ENCODE results near the gene STX2. TPM values are rescaled to one million over a fixed set of nuclear protein-coding genes. Genes with fewer than 3 reads are reported as not detected.
A peak's percentile ranks its signal among the peaks of the same experiment; 100 is the strongest.
"Not testable (repeated sequence)": the region's sequence is repeated elsewhere in the genome, so short reads cannot be mapped to it uniquely, and the experiment has no call there.

STX2 gene
- total RNA-seq, 1 experiment from 2014 or later, result 37.8 TPM

DNA sequence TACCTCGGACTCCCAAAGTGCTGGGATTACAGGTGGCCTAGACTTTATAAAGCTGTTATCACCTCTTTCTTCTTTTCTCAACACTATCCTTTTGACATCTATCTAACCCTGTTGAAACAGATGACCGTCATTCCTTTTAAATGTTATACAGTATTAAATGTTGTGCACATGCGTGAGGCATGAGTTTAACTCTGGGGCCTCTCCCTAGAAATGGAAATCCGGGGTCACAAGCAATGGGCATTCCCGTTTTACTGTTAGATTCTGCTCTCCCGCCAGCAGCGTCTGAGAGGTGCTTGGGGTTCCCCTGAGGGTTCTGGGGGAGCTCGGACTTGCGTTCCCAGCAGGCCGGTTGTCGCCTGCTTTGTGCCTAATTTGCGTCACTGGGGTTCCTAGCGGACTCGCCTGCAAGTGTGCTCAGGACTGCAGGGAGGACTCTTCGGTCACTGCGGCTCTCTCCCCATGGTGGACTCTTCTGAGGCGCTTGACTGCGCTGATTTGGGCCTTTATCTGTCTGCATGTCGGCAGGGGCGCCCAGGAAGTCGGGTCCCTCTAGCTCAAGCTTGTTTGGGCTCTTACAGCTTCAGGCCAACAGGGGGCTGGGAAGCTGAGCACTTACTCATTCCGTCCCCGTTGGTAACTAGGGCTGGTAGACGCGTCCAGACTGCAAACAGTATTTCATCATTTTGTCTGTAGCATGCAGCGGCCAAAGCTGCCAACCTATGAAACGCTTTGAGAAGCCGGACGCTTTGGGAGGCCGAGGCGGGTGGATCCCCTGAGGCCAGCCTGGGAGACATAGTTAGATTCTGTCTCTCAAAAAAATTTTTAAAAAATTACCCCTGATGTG, 31.6 kb upstream of the STX2 start:
- H3K4me3 ChIP-seq (ENCODE audit: low read depth, low read length, poor library complexity, severe bottlenecking), result peak overlapping the region; percentile 53

GRCh38 chr12:130868412-130868811, 29.4 kb upstream of the STX2 start:
- BruUV-seq (replicated peaks), result no TSS peak
- Histone ChIP-seq H3K27ac (ENCODE audit: low read depth, low read length, poor library complexity, severe bottlenecking) (no peak overlapping the region), H3K4me3 (ENCODE audit: low read depth, low read length, poor library complexity, severe bottlenecking) (no peak overlapping the region), H3K4me1 (ENCODE audit: insufficient read depth, low read length, poor library complexity, severe bottlenecking) (peaks cover 11% of the 10 kb centered on the region), H3K36me3 (ENCODE audit: insufficient read depth, low read length, poor library complexity, severe bottlenecking) (peaks cover 9% of the 10 kb centered on the region), H3K9me3 (ENCODE audit: low read depth, low read length, poor library complexity, severe bottlenecking) (no peaks in the 10 kb centered on the region), H3K27me3 (replicated peaks; ENCODE audit: insufficient read depth, low read depth, low read length, poor library complexity) (no peaks in the 10 kb centered on the region)
- intact Hi-C loops (cut with micrococcal nuclease; ENCODE audit: unreplicated experiment), result no loop called here
- DNase-seq (ENCODE audit: low spot score), result no peak
- CTCF ChIA-PET, result no interaction called here
- TF ChIP-seq EZH2 (IDR thresholded peaks at IDR 0.05; ENCODE audit: borderline replicate concordance, low read depth, low read length, poor library complexity, severe bottlenecking), result no peak
- TF ChIP-seq, protein P1, sequence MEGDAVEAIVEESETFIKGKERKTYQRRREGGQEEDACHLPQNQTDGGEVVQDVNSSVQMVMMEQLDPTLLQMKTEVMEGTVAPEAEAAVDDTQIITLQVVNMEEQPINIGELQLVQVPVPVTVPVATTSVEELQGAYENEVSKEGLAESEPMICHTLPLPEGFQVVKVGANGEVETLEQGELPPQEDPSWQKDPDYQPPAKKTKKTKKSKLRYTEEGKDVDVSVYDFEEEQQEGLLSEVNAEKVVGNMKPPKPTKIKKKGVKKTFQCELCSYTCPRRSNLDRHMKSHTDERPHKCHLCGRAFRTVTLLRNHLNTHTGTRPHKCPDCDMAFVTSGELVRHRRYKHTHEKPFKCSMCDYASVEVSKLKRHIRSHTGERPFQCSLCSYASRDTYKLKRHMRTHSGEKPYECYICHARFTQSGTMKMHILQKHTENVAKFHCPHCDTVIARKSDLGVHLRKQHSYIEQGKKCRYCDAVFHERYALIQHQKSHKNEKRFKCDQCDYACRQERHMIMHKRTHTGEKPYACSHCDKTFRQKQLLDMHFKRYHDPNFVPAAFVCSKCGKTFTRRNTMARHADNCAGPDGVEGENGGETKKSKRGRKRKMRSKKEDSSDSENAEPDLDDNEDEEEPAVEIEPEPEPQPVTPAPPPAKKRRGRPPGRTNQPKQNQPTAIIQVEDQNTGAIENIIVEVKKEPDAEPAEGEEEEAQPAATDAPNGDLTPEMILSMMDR (conservative IDR thresholded peaks at IDR 0.05; ENCODE audit: low read depth, low read length), result no peak
- POLR2A ChIA-PET (ENCODE audit: low non-redundant PET), result no interaction called here

More for the DNA sequence above, 31.6 kb upstream of the STX2 start:
- ChIA-PET CTCF (interaction anchor here (0.5 to 1.0 kb wide), 2 partner anchors 39 to 44 kb away, joined by 3 to 4 read pairs; no protein-coding TSS in a partner anchor), POLR2A (ENCODE audit: low non-redundant PET) (no interaction called here)
- Histone ChIP-seq H3K27ac (ENCODE audit: low read depth, low read length, poor library complexity, severe bottlenecking) (peak overlapping the region; percentile 88), H3K36me3 (ENCODE audit: insufficient read depth, low read length, poor library complexity, severe bottlenecking) (peaks cover 31% of the 10 kb centered on the region), H3K27me3 (replicated peaks; ENCODE audit: insufficient read depth, low read depth, low read length, poor library complexity) (no peaks in the 10 kb centered on the region), H3K9me3 (ENCODE audit: low read depth, low read length, poor library complexity, severe bottlenecking) (no peaks in the 10 kb centered on the region), H3K4me1 (ENCODE audit: insufficient read depth, low read length, poor library complexity, severe bottlenecking) (peaks cover 19% of the 10 kb centered on the region)
- intact Hi-C loops (cut with micrococcal nuclease; ENCODE audit: unreplicated experiment), result loop anchor here (5.0 kb wide), 1 partner anchor 33 kb away; the partner anchor contains the start of gene STX2
- TF ChIP-seq, protein P1 (conservative IDR thresholded peaks at IDR 0.05; ENCODE audit: low read depth, low read length), result peak; percentile 57
- no peak for TF ChIP-seq EZH2 (IDR thresholded peaks at IDR 0.05; ENCODE audit: borderline replicate concordance, low read depth, low read length, poor library complexity, severe bottlenecking)
- no TSS peak for BruUV-seq (replicated peaks)
- peak; percentile 89 for DNase-seq (ENCODE audit: low spot score)

DNA sequence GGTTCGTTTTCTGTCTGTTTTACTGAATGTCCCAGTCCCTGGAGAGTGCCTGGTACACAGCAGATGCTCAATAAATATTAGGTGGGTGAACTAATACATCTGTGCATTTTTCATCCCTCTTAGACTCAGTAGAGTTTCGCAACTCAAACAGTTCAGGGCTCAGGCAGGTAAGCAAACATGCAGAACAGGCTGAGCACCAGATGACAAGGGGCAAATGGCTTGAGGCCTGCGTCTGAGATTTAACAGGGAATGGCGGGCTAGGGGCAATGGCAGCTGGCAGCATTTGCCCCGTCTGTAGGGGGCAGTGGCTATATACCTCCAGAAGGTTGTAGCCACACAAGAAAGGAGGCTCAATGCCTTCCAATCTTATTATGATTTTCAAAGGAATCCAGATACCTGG, 24.2 kb upstream of the STX2 start:
- ChIA-PET POLR2A (ENCODE audit: low non-redundant PET) (no interaction called here), CTCF (no interaction called here)
- no peak overlapping the region for H3K4me3 ChIP-seq (ENCODE audit: low read depth, low read length, poor library complexity, severe bottlenecking)
- intact Hi-C loops (cut with micrococcal nuclease; ENCODE audit: unreplicated experiment), result no loop called here
- H3K27ac ChIP-seq (ENCODE audit: low read depth, low read length, poor library complexity, severe bottlenecking), result no peak overlapping the region
- no peaks in the 10 kb centered on the region for H3K36me3 ChIP-seq (ENCODE audit: insufficient read depth, low read length, poor library complexity, severe bottlenecking)
- TF ChIP-seq, protein P1 (conservative IDR thresholded peaks at IDR 0.05; ENCODE audit: low read depth, low read length), result no peak
- no peak for TF ChIP-seq EZH2 (IDR thresholded peaks at IDR 0.05; ENCODE audit: borderline replicate concordance, low read depth, low read length, poor library complexity, severe bottlenecking)
- no peak for DNase-seq (ENCODE audit: low spot score)
- no peaks in the 10 kb centered on the region for H3K27me3 ChIP-seq (replicated peaks; ENCODE audit: insufficient read depth, low read depth, low read length, poor library complexity)
- H3K4me1 ChIP-seq (ENCODE audit: insufficient read depth, low read length, poor library complexity, severe bottlenecking), result no peaks in the 10 kb centered on the region
- H3K9me3 ChIP-seq (ENCODE audit: low read depth, low read length, poor library complexity, severe bottlenecking), result no peaks in the 10 kb centered on the region
- no TSS peak for BruUV-seq (replicated peaks)

DNA sequence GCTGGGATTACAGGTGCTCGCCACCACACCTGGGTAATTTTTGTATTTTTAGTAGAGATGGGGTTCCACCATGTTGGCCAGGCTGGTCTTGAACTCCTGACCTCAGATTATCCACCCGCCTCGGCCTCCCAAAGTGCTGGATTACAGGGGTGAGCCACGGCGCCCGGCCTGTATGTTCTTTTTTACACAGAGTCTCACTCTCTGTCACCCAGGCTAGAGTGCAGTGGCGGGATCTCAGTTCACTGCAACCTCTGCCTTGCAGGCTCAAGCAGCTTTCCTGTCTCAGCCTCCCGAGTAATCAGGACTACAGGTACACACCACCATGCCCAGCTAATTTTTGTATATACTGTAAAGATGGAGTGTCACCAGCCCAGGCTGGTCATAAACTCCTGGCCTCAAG, 23.7 kb upstream of the STX2 start:
- H3K27me3 ChIP-seq (replicated peaks; ENCODE audit: insufficient read depth, low read depth, low read length, poor library complexity); DNase-seq (ENCODE audit: low spot score); H3K9me3 ChIP-seq (ENCODE audit: low read depth, low read length, poor library complexity, severe bottlenecking); H3K4me1 ChIP-seq (ENCODE audit: insufficient read depth, low read length, poor library complexity, severe bottlenecking); BruUV-seq (replicated peaks); H3K36me3 ChIP-seq (ENCODE audit: insufficient read depth, low read length, poor library complexity, severe bottlenecking); H3K4me3 ChIP-seq (ENCODE audit: low read depth, low read length, poor library complexity, severe bottlenecking); CTCF ChIA-PET; H3K27ac ChIP-seq (ENCODE audit: low read depth, low read length, poor library complexity, severe bottlenecking); intact Hi-C loops (cut with micrococcal nuclease; ENCODE audit: unreplicated experiment); POLR2A ChIA-PET (ENCODE audit: low non-redundant PET): not testable (repeated sequence)

Measured in A673 (cell line).